ENCODE measurements around the gene KIFAP3. TPM values are rescaled to one million over a fixed set of nuclear protein-coding genes. Genes with fewer than 3 reads are reported as not detected.

KIFAP3 gene
- total RNA-seq, 1 experiment from 2014 or later: 3.8 TPM

- no peaks in the 10 kb centered on the region for H3K4me1 ChIP-seq (ENCODE audit: insufficient read depth, low read length)
- no peaks in the 10 kb centered on the region for H3K23me2 ChIP-seq (ENCODE audit: insufficient read length, low read depth, low read length, poor library complexity, severe bottlenecking)
- H4K8ac ChIP-seq (replicated peaks; ENCODE audit: insufficient read length, low read depth, low read length): no peak overlapping the region
- no peak overlapping the region for H2AK5ac ChIP-seq (ENCODE audit: insufficient read length, low read length)
- no peak overlapping the region for H3K23ac ChIP-seq (ENCODE audit: insufficient read length, low read depth, low read length)
- H2AFZ ChIP-seq (ENCODE audit: low read length): no peak overlapping the region
- no peak overlapping the region for H4K91ac ChIP-seq (ENCODE audit: insufficient read length, low read depth, low read length)
- no peak overlapping the region for H3K18ac ChIP-seq (ENCODE audit: insufficient read length, low read depth, low read length)
- H3K9ac ChIP-seq (ENCODE audit: extremely low read depth, insufficient read length, low read length): no peak overlapping the region
- H3K79me2 ChIP-seq (ENCODE audit: insufficient read depth, low read length): no peaks in the 10 kb centered on the region
- H2BK12ac ChIP-seq (ENCODE audit: insufficient read length, low read depth, low read length): no peak overlapping the region
- H3T11ph ChIP-seq (ENCODE audit: low read length): no peak overlapping the region
- H3K27me3 Mint-ChIP-seq (ENCODE audit: low read depth): peaks cover under 1% of the 10 kb centered on the region; the same call in 1 of the 2 replicates
- no peak overlapping the region for H3K4ac ChIP-seq (ENCODE audit: low read depth, low read length)
- H3K14ac ChIP-seq (ENCODE audit: insufficient read depth, low read length): no peak overlapping the region
- no peak overlapping the region for H3K56ac ChIP-seq (ENCODE audit: insufficient read length, low read depth, low read length)
- no peak overlapping the region for H3K27ac Mint-ChIP-seq
- peaks cover 0 to 2% of the 10 kb centered on the region in 2 experiments; a peak in 1 of 5 replicates for H3K9me3 Mint-ChIP-seq
- no peak overlapping the region for H2BK15ac ChIP-seq (ENCODE audit: low read depth, low read length)
- WGBS (ENCODE audit: extremely low coverage, insufficient read length, low lambda C conversion rate): no CpG with 5 or more reads among the region's 5 CpGs
- no peaks in the 10 kb centered on the region for H3K9me3 ChIP-seq (ENCODE audit: control insufficient read depth, low read depth, low read length)
- no peak overlapping the region for H3K4me3 Mint-ChIP-seq
- no peak overlapping the region for H2BK20ac ChIP-seq (ENCODE audit: low read depth, low read length, poor library complexity, severe bottlenecking)
- H3K4me1 Mint-ChIP-seq: peaks cover 5 to 14% of the 10 kb centered on the region in 2 experiments
- TF ChIP-seq CTCF (conservative IDR thresholded peaks at IDR 0.05): no peak
- no peaks in the 10 kb centered on the region for H4K20me1 ChIP-seq (ENCODE audit: control insufficient read depth, insufficient read depth, insufficient read length)
- no peaks in the 10 kb centered on the region for H3K27me3 ChIP-seq (ENCODE audit: insufficient read depth, low read length)
- no peak overlapping the region for H4K5ac ChIP-seq (ENCODE audit: insufficient read length, low read depth, low read length)
- no peak overlapping the region for H2BK120ac ChIP-seq (ENCODE audit: low read depth, low read length, poor library complexity, severe bottlenecking)
- H2BK5ac ChIP-seq (ENCODE audit: insufficient read length, low read length): no peak overlapping the region
- H3K79me1 ChIP-seq (ENCODE audit: insufficient read depth, low read depth, low read length, poor library complexity, severe bottlenecking): no peaks in the 10 kb centered on the region
- DNase-seq: no peak
- H3K27ac ChIP-seq (ENCODE audit: insufficient read length, low read depth, low read length): no peak overlapping the region
- no peak overlapping the region for H3K4me2 ChIP-seq (ENCODE audit: insufficient read depth, insufficient read length, low read length)
- no peaks in the 10 kb centered on the region for H3K36me3 Mint-ChIP-seq (ENCODE audit: insufficient read depth in 1 of 3, low read depth in 3 of 3)
These were observed 171.7 kb downstream of the KIFAP3 start for GRCh38 chr1:169902751-169903150.

Data from H9 (cell line).